Measurements from ENCODE around the gene RAD54L2. TPM values are rescaled to one million over a fixed set of nuclear protein-coding genes. Genes with fewer than 3 reads are reported as not detected.

Gene RAD54L2
- total and polyA plus RNA-seq, 2 of the 8 experiments (the other 6 are each of a cell fraction or from before 2014, with no cell fraction given), result 8.2 to 35.2 TPM

DNA sequence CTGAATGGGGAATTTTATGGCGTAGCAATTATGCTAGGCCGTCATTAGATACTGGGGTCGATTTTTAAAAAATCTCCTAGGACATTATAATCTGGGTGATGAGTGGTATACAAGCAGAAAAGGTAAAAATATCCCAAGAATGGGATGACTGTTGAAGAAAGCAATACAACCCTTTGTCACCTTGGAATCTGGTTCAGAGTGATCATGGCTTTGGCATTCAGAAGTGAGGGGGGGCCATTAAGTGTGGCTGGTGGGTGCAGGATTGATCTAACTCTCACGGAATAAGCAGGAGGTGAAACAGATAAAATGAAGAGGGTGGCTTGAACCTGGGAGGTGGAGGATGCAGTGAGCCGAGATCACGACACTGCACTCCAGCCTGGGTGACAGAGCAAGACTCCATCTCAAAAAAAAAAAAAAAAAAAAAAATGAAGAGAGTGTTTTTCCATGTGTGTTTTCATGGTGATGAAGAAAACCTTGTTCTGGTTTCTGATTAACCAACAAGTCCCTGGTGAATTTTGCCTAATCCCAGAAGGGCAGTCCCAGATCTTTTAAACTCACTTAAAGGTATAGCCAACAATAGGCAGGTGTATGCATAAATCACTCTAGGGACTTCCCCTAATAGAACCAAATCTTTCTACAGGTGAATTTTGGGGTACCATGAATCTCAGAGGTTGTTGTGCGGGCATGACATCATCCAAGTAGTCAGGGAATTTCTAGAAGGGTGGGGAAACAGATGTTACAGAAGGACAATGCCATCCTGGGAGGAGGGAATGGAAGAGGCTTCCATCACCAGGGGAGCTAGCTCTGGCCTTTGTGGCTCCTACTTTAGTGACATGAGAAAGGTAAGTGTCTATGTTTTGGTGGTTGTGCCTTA is 3.1 kb upstream of the RAD54L2 start:
- Histone ChIP-seq H2BK5ac (ENCODE audit: low read depth, low read length) (no peak overlapping the region), H3K18ac (ENCODE audit: extremely low read depth, low read length) (no peak overlapping the region), H3K79me2 (ENCODE audit: control insufficient read depth in 1 of 2, insufficient read depth in 2 of 2, low read length in 2 of 2) (peaks cover 4 to 22% of the 10 kb centered on the region in 2 experiments), H2BK12ac (ENCODE audit: low read depth, low read length) (no peak overlapping the region), H3K27me3 (replicated peaks in 1 of 4; ENCODE audit: control insufficient read depth in 3 of 4, extremely low read depth in 1 of 4, insufficient read depth in 3 of 4, low read length in 3 of 4) (no peaks in the 10 kb centered on the region), H3K36me3 (ENCODE audit: control insufficient read depth in 2 of 4, insufficient read depth in 4 of 4, low read length in 3 of 4) (no peaks in the 10 kb centered on the region), H3K23me2 (ENCODE audit: low read depth, low read length) (peaks cover 10% of the 10 kb centered on the region), H2BK20ac (ENCODE audit: low read length) (no peak overlapping the region), H2BK120ac (replicated peaks; ENCODE audit: low read depth, low read length) (no peak overlapping the region), H3K23ac (ENCODE audit: insufficient read length) (no peak overlapping the region), H3K79me1 (ENCODE audit: low read depth, low read length) (peaks cover 6% of the 10 kb centered on the region; the same call in 1 of the 2 replicates), H3K9ac (replicated peaks in 1 of 4; ENCODE audit: extremely low read depth in 1 of 4, low read depth in 3 of 4, low read length in 3 of 4) (no peak overlapping the region), H4K5ac (ENCODE audit: insufficient read length, low read depth, low read length) (no peak overlapping the region), H2AFZ (ENCODE audit: low read length) (no peak overlapping the region), H3K4me1 (replicated peaks in 1 of 4; ENCODE audit: control insufficient read depth in 3 of 4, insufficient read depth in 4 of 4, low read length in 3 of 4) (peaks cover 0 to 7% (median 3%) of the 10 kb centered on the region in 4 experiments; a peak in 5 of 7 replicates), H3K14ac (ENCODE audit: insufficient read length) (no peak overlapping the region), H3K27ac (ENCODE audit: low read depth, low read length) (no peak overlapping the region), H4K8ac (ENCODE audit: extremely low read depth, insufficient read depth, low read length) (no peak overlapping the region), H2AK5ac (ENCODE audit: low read depth, low read length) (no peak overlapping the region), H3K56ac (replicated peaks; ENCODE audit: insufficient read length, low read depth, low read length) (no peak overlapping the region), H4K20me1 (replicated peaks in 1 of 2; ENCODE audit: control insufficient read depth in 1 of 2, insufficient read depth in 2 of 2, low read length in 2 of 2) (peaks cover 0 to 3% of the 10 kb centered on the region in 2 experiments), H3K9me3 (ENCODE audit: insufficient read depth in 2 of 2, low read depth in 1 of 2, low read length in 1 of 2) (no peaks in the 10 kb centered on the region), H3K4ac (replicated peaks; ENCODE audit: insufficient read length, low read depth, low read length) (no peak overlapping the region), H3K4me3 (ENCODE audit: extremely low read depth in 1 of 4, insufficient read depth in 2 of 4, low read depth in 3 of 4, low read length in 4 of 4) (no peak overlapping the region), H2BK15ac (ENCODE audit: low read length) (no peak overlapping the region), H4K91ac (replicated peaks; ENCODE audit: insufficient read length, low read length) (no peak overlapping the region), H3K4me2 (ENCODE audit: insufficient read depth in 1 of 2, low read depth in 2 of 2, low read length in 2 of 2) (no peak overlapping the region)
- CTCF ChIA-PET (ENCODE audit: partially characterized antibody), result interaction anchor here (0.8 to 1.2 kb wide), 2 partner anchors 146 to 1148 kb away, joined by 3 to 4 read pairs; no protein-coding TSS in a partner anchor
- DNase-seq (ENCODE audit: low read depth in 1 of 2, low spot score in 2 of 2), result no peak
- no peak for FAIRE-seq
- POLR2A ChIA-PET (ENCODE audit: partially characterized antibody), result interaction anchor here (1.1 to 1.7 kb wide), 3 partner anchors 12 to 36 kb away, joined by 3 to 9 read pairs (median 4); no protein-coding TSS in a partner anchor
- WGBS, 2 experiments (ENCODE audit: extremely low coverage in 1 of 2, insufficient coverage in 1 of 2, insufficient read length in 1 of 2, insufficient replicate concordance in 2 of 2, low coverage in 1 of 2, low lambda C conversion rate in 2 of 2, missing lambda C conversion rate in 1 of 2), result 91% methylated on average over 5 of the region's 7 CpGs; no CpG with 5 or more reads in 1 of the 2 experiments
- TF ChIP-seq SIRT6 (IDR thresholded peaks at IDR 0.05; ENCODE audit: low read length) (no peak), SP1 (IDR thresholded peaks at IDR 0.05; ENCODE audit: low read depth, low read length) (no peak), POLR2A (IDR thresholded peaks at IDR 0.05; ENCODE audit: control extremely low read depth in 1 of 2, low read depth in 2 of 2, low read length in 2 of 2) (no peak)
